Measurements from ENCODE around the gene CAMK1D.

GRCh38 chr10:12613136-12613535 is 263.8 kb downstream of the CAMK1D start:
- TF ChIP-seq POLR2A (IDR thresholded peaks at IDR 0.05) (no peak), CTCF (IDR thresholded peaks at IDR 0.05) (no peak)

Data from right lobe of liver (tissue), 4 donors.